ENCODE data around the gene MARCKS. TPM values are rescaled to one million over a fixed set of nuclear protein-coding genes. Genes with fewer than 3 reads are reported as not detected.
A peak's percentile ranks its signal among the peaks of the same experiment; 100 is the strongest.

Gene MARCKS
- total and polyA plus RNA-seq, 10 of the 15 experiments (the other 5 are each of a cell fraction or from before 2014, with no cell fraction given): 29.0 to 164 (median 74.5) TPM

GRCh38 chr6:113809826-113810225, 47.3 kb upstream of the MARCKS start (continued):
- peak; percentile 86 for TF ChIP-seq MTA2 (IDR thresholded peaks at IDR 0.05; ENCODE audit: low read depth)
- TF ChIP-seq WRNIP1 (IDR thresholded peaks at IDR 0.05; ENCODE audit: borderline replicate concordance, low read depth, low read length): no peak
- TF ChIP-seq PML (IDR thresholded peaks at IDR 0.05; ENCODE audit: low read length): no peak
- no peak for TF ChIP-seq RFX5 (IDR thresholded peaks at IDR 0.05; ENCODE audit: low read depth, low read length)
- no peak for TF ChIP-seq FOXK2 (IDR thresholded peaks at IDR 0.05)
- TF ChIP-seq RELB (IDR thresholded peaks at IDR 0.05; ENCODE audit: low read depth): peak; percentile 81
- TF ChIP-seq NRF1 (conservative IDR thresholded peaks at IDR 0.05; ENCODE audit: low read depth, low read length): no peak
- TF ChIP-seq SIX5 (IDR thresholded peaks at IDR 0.05; ENCODE audit: low read depth, low read length, severe bottlenecking): no peak
- TF ChIP-seq SUZ12 (IDR thresholded peaks at IDR 0.05; ENCODE audit: unreplicated experiment): no peak
- TF ChIP-seq E2F8 (IDR thresholded peaks at IDR 0.05; ENCODE audit: low read depth, partially characterized antibody): no peak
- TF ChIP-seq CREM (IDR thresholded peaks at IDR 0.05; ENCODE audit: low read depth): peak; percentile 48; the same call in 1 of the 2 replicates
- TF ChIP-seq MYC (IDR thresholded peaks at IDR 0.05; ENCODE audit: insufficient read depth, insufficient read length, insufficient replicate concordance, low read length, severe bottlenecking): no peak
- no peak for TF ChIP-seq RCOR1 (conservative IDR thresholded peaks at IDR 0.05; ENCODE audit: low read depth, low read length)
- TF ChIP-seq TCF12 (IDR thresholded peaks at IDR 0.05; ENCODE audit: low read depth, low read length): no peak
- no peak for TF ChIP-seq ZZZ3 (IDR thresholded peaks at IDR 0.05; ENCODE audit: control insufficient read depth, insufficient read length, low read depth)
- TF ChIP-seq RAD51 (IDR thresholded peaks at IDR 0.05): no peak; the same call in 1 of the 2 replicates
- peak; percentile 83 for TF ChIP-seq IKZF1 (conservative IDR thresholded peaks at IDR 0.05)
- 0 out of 2 replicates have a peak, but pooled peaks have one; percentile 30 for TF ChIP-seq BACH1 (IDR thresholded peaks at IDR 0.05; ENCODE audit: borderline replicate concordance)
- TF ChIP-seq USF2 (IDR thresholded peaks at IDR 0.05; ENCODE audit: borderline replicate concordance, low read depth, low read length): no peak
- peak; percentile 52 for TF ChIP-seq RUNX3 (IDR thresholded peaks at IDR 0.05; ENCODE audit: low read length)
- peak; percentile 93 for TF ChIP-seq IKZF2 (IDR thresholded peaks at IDR 0.05)
- TF ChIP-seq MXI1 (IDR thresholded peaks at IDR 0.05; ENCODE audit: low read depth, low read length): peak; percentile 22; the same call in 1 of the 2 replicates
- 0 out of 2 replicates have a peak, but pooled peaks have one; percentile 24 for TF ChIP-seq IRF4 (IDR thresholded peaks at IDR 0.05; ENCODE audit: low read depth, low read length)
- TF ChIP-seq CTCF (IDR thresholded peaks at IDR 0.05 in 2 of 3, conservative IDR thresholded peaks at IDR 0.05 in 1 of 3; ENCODE audit: control insufficient read depth in 2 of 3, extremely low read depth in 1 of 3, insufficient read depth in 1 of 3, low read depth in 3 of 3, low read length in 3 of 3): no peak
- TF ChIP-seq ATF7 (IDR thresholded peaks at IDR 0.05; ENCODE audit: low read depth): peak; percentile 60
